HepG2 (cell line): ENCODE results near the gene PMPCB. TPM values are rescaled to one million over a fixed set of nuclear protein-coding genes. Genes with fewer than 3 reads are reported as not detected.

Experiments
- HMGA1 ChIP-seq: sonication (generic); formaldehyde crosslinking; conservative IDR thresholded peaks from 2 replicates; pipeline ENCODE4 v1.4.0; 2020; ENCODE audit warnings: missing genetic modification reagents
- KLF13 ChIP-seq: sonication (generic); formaldehyde crosslinking; IDR thresholded peaks from 2 replicates; pipeline ENCODE4 v1.4.0; 2020; ENCODE audit warnings: mild to moderate bottlenecking, missing genetic modification reagents
- PRPF4 ChIP-seq: fragments of 200-400 bp; formaldehyde crosslinking; IDR thresholded peaks from 2 replicates; pipeline ENCODE4 v1.6.1; 2016; ENCODE audit warnings: low read length, low read depth; ENCODE audit not compliant: poor library complexity, severe bottlenecking
- TP53 ChIP-seq: sonication (generic); formaldehyde crosslinking; conservative IDR thresholded peaks from 2 replicates; pipeline ENCODE4 v1.4.0; 2020; ENCODE audit warnings: missing genetic modification reagents
- ZNF383 ChIP-seq: sonication (generic); formaldehyde crosslinking; IDR thresholded peaks from 2 replicates; pipeline ENCODE4 v1.4.0; 2020; ENCODE audit warnings: missing genetic modification reagents, mild to moderate bottlenecking, borderline replicate concordance
- ZNF557 ChIP-seq: sonication (generic); formaldehyde crosslinking; IDR thresholded peaks from 2 replicates; pipeline ENCODE4 v1.4.0; 2020; ENCODE audit warnings: missing genetic modification reagents
- ZNF564 ChIP-seq: sonication (generic); formaldehyde crosslinking; IDR thresholded peaks from 2 replicates; pipeline ENCODE4 v1.8.1; 2023; ENCODE audit warnings: mild to moderate bottlenecking, missing genetic modification reagents
- ZSCAN21 ChIP-seq: sonication (generic); formaldehyde crosslinking; IDR thresholded peaks from 2 replicates; pipeline ENCODE4 v1.8.0; 2022; ENCODE audit warnings: mild to moderate bottlenecking, missing genetic modification reagents, moderate library complexity, borderline replicate concordance
- polyA plus RNA-seq, 8 experiments: library from polyadenylated mRNA; depleted of rRNA in 3 of 8; stranded (reverse) in 7 of 8; unstranded in 1 of 8; fragments of >200 nt; fragmentation: Illumina TruSeq in 4 of 8; extraction: Trizol in 4 of 8; gene quantifications; 2 replicates each; pipeline versions ENCODE4 v1.2.1 to v1.2.3, GENCODE V29; 2011 to 2016; ENCODE audit warnings: low read depth in 4 of 8, missing spikeins in 1 of 8, mixed read lengths in 1 of 8; ENCODE audit not compliant: insufficient read depth in 1 of 8
- total RNA-seq, 5 experiments: library from RNA; depleted of rRNA; stranded (reverse); fragments of >200 nt; fragmentation: Illumina TruSeq; extraction: Trizol; gene quantifications; 2 replicates each; pipeline ENCODE4 v1.2.3, GENCODE V29; 2016; ENCODE audit warnings: low read depth in 1 of 5
- TF ChIP-seq, protein P1 (sequence below): sonication (generic); formaldehyde crosslinking; IDR thresholded peaks from 2 replicates; pipeline ENCODE4 v1.8.1; 2023; ENCODE audit warnings: mild to moderate bottlenecking, missing genetic modification reagents
- TF ChIP-seq, protein P2 (sequence below), 2 experiments: sonication (generic) in 1 of 2; formaldehyde crosslinking in 1 of 2; IDR thresholded peaks; 2 replicates each; pipeline versions ENCODE4 v1.4.0 to v1.6.1; 2016 to 2020; ENCODE audit warnings: borderline replicate concordance in 1 of 2, low read depth in 1 of 2, mild to moderate bottlenecking in 1 of 2, missing genetic modification reagents in 1 of 2
- TF ChIP-seq, protein P3 (sequence below): sonication (generic); formaldehyde crosslinking; IDR thresholded peaks from 2 replicates; pipeline ENCODE4 v1.5.0; 2020; ENCODE audit warnings: mild to moderate bottlenecking, missing genetic modification reagents, moderate library complexity
- TF ChIP-seq, protein P4 (sequence below): sonication (generic); formaldehyde crosslinking; IDR thresholded peaks from 2 replicates; pipeline ENCODE4 v1.8.1; 2023; ENCODE audit warnings: mild to moderate bottlenecking, missing genetic modification reagents, borderline replicate concordance
- TF ChIP-seq, protein P5 (sequence below): fragments of 450-650 bp; IDR thresholded peaks from 2 replicates; pipeline ENCODE4 v1.6.1; 2017
- TF ChIP-seq, protein P6 (sequence below): sonication (generic); formaldehyde crosslinking; IDR thresholded peaks from 2 replicates; pipeline ENCODE4 v1.8.1; 2023; ENCODE audit warnings: mild to moderate bottlenecking, moderate library complexity, missing genetic modification reagents

Gene PMPCB
- total and polyA plus RNA-seq, 2 of the 13 experiments (the other 11 are each of a cell fraction or from before 2014, with no cell fraction given), result 80.8 to 124 TPM

DNA sequence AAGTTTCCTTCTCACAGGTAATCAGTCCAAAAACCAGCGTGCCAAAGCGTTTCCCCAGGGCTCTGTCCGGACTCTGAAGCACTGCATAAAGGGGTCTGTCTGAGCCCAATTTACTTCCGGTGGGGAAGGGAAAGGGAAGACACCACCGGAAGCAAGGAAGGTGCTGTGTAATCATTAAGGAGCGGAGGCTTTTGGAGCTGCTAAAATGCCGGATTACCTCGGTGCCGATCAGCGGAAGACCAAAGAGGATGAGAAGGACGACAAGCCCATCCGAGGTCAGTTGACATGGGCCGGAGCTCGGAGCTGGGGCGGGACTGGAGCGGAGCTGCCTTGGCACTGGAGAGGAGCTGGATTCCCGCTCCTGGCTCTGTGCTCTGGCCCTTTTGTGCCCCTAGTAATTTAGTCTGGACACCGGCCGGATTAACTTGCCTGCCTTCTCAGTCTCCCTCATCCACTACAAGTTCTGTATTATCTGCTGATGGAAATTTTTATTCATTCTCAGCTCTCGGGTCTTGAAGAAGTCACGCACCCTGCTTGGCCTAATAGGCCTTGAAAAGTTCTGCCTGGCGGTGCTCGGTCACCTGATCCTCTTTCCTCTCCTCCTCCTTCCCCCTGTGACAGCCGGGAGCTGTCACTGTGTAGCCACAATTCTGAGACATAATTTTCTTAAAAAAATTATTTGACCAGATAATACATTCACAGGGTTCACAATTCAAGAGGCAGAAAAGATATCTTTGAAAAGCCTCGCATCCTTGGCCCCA lies 50.5 kb downstream of the PMPCB start, which contains the start of gene PSMC2 (continued):
- TF ChIP-seq, protein P1, sequence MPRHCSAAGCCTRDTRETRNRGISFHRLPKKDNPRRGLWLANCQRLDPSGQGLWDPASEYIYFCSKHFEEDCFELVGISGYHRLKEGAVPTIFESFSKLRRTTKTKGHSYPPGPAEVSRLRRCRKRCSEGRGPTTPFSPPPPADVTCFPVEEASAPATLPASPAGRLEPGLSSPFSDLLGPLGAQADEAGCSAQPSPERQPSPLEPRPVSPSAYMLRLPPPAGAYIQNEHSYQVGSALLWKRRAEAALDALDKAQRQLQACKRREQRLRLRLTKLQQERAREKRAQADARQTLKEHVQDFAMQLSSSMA (CRISPR knock-in tag), result no peak
- TF ChIP-seq TP53 (CRISPR knock-in tag) (no peak), ZNF564 (CRISPR knock-in tag) (no peak), PRPF4 (no peak), ZNF557 (CRISPR knock-in tag) (no peak), ZNF383 (CRISPR knock-in tag) (no peak), ZSCAN21 (CRISPR knock-in tag) (no peak), KLF13 (CRISPR knock-in tag) (no peak), HMGA1 (no peak)
- TF ChIP-seq, protein P2, sequence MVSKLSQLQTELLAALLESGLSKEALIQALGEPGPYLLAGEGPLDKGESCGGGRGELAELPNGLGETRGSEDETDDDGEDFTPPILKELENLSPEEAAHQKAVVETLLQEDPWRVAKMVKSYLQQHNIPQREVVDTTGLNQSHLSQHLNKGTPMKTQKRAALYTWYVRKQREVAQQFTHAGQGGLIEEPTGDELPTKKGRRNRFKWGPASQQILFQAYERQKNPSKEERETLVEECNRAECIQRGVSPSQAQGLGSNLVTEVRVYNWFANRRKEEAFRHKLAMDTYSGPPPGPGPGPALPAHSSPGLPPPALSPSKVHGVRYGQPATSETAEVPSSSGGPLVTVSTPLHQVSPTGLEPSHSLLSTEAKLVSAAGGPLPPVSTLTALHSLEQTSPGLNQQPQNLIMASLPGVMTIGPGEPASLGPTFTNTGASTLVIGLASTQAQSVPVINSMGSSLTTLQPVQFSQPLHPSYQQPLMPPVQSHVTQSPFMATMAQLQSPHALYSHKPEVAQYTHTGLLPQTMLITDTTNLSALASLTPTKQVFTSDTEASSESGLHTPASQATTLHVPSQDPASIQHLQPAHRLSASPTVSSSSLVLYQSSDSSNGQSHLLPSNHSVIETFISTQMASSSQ (IDR thresholded peaks at IDR 0.05; ENCODE audit: low read depth), result 0 out of 2 replicates have a peak, but pooled peaks have one; percentile 10
- TF ChIP-seq, protein P2 (CRISPR knock-in tag; IDR thresholded peaks at IDR 0.05; ENCODE audit: borderline replicate concordance), result peak; percentile 59; the same call in 1 of the 2 replicates
- TF ChIP-seq, protein P3, sequence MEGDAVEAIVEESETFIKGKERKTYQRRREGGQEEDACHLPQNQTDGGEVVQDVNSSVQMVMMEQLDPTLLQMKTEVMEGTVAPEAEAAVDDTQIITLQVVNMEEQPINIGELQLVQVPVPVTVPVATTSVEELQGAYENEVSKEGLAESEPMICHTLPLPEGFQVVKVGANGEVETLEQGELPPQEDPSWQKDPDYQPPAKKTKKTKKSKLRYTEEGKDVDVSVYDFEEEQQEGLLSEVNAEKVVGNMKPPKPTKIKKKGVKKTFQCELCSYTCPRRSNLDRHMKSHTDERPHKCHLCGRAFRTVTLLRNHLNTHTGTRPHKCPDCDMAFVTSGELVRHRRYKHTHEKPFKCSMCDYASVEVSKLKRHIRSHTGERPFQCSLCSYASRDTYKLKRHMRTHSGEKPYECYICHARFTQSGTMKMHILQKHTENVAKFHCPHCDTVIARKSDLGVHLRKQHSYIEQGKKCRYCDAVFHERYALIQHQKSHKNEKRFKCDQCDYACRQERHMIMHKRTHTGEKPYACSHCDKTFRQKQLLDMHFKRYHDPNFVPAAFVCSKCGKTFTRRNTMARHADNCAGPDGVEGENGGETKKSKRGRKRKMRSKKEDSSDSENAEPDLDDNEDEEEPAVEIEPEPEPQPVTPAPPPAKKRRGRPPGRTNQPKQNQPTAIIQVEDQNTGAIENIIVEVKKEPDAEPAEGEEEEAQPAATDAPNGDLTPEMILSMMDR (CRISPR knock-in tag), result no peak
- TF ChIP-seq, protein P4, sequence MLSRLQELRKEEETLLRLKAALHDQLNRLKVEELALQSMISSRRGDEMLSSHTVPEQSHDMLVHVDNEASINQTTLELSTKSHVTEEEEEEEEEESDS (CRISPR knock-in tag), result no peak
- TF ChIP-seq, protein P5, sequence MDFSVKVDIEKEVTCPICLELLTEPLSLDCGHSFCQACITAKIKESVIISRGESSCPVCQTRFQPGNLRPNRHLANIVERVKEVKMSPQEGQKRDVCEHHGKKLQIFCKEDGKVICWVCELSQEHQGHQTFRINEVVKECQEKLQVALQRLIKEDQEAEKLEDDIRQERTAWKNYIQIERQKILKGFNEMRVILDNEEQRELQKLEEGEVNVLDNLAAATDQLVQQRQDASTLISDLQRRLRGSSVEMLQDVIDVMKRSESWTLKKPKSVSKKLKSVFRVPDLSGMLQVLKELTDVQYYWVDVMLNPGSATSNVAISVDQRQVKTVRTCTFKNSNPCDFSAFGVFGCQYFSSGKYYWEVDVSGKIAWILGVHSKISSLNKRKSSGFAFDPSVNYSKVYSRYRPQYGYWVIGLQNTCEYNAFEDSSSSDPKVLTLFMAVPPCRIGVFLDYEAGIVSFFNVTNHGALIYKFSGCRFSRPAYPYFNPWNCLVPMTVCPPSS, result no peak
- TF ChIP-seq, protein P6, sequence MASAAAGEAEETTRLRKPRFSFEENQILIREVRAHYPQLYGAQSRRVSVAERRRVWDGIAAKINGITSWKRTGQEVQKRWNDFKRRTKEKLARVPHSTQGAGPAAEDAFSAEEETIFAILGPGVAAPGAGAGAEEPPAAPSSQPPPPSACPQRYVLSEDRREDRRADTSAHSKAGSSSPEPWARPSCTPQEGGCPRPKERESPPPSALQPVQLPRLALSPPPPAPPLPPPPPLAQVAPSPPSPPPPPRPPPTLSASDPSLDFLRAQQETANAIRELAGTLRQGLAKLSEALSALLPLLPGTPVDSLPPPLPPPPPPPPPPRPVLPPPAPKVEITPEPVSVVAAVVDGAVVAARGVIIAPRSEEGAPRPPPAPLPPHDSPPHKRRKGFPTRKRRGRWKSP (CRISPR knock-in tag), result no peak
